Articular chondrocyte of knee joint (primary cell): ENCODE measurements around the gene ADAP1. TPM values are rescaled to one million over a fixed set of nuclear protein-coding genes. Genes with fewer than 3 reads are reported as not detected.

Experiments used
- total RNA-seq: library from RNA; depleted of rRNA; stranded (reverse); fragments of >200 nt; gene quantifications from 2 replicates; pipeline ENCODE4 v1.2.3, GENCODE V29; 2012

ADAP1 gene, protein sequence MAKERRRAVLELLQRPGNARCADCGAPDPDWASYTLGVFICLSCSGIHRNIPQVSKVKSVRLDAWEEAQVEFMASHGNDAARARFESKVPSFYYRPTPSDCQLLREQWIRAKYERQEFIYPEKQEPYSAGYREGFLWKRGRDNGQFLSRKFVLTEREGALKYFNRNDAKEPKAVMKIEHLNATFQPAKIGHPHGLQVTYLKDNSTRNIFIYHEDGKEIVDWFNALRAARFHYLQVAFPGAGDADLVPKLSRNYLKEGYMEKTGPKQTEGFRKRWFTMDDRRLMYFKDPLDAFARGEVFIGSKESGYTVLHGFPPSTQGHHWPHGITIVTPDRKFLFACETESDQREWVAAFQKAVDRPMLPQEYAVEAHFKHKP
- 2.3 and 2.4 TPM in 2 replicates for total RNA-seq

DNA sequence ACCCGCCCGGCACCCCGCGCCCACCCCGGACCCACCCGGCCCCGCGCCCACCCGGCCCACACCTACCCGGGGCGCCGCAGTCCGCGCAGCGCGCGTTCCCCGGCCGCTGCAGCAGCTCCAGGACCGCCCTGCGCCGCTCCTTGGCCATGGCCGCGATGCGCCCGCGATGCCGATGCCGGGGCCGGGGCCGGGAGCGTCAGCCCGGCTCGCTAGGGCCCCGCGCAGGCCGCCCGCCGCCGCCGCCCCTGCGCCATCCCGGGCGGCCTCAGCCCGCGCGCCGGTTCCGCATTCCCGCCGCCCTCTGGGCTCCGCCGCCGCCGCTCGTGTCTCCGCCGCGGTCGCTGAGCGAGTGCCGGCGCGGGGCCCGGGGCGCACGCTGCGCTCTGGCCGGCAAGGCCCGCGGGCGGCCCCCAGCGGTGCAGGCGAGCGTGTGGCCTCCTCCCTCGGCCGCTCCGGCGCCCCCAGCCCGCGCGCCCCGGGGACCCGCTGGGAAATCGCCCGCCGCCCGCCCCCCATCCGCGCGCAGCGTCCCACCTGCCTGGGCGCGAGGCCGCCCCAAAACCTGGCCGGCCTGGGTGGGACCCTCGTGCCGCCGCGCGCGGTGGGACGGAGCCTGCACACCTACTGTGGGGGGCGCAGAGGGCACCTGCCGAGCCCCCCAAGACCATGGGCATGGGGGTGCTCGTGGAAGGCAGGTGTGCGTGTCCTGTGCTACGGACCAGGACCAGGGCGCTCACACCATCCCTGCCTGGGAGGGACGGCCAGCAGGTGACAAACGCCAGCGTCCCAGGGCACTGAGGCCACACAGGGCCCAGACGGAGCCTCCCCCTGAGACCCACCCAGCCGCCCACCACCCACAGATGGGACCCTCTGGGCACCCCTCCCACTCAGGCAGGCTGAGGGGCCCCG lies at the start of gene ADAP1:
Gene ADAP1, minus strand, starts transcription at position 351 of the 909 bp plus-strand sequence. Its CDS starts 203 bp downstream, at position 148.

DNA sequence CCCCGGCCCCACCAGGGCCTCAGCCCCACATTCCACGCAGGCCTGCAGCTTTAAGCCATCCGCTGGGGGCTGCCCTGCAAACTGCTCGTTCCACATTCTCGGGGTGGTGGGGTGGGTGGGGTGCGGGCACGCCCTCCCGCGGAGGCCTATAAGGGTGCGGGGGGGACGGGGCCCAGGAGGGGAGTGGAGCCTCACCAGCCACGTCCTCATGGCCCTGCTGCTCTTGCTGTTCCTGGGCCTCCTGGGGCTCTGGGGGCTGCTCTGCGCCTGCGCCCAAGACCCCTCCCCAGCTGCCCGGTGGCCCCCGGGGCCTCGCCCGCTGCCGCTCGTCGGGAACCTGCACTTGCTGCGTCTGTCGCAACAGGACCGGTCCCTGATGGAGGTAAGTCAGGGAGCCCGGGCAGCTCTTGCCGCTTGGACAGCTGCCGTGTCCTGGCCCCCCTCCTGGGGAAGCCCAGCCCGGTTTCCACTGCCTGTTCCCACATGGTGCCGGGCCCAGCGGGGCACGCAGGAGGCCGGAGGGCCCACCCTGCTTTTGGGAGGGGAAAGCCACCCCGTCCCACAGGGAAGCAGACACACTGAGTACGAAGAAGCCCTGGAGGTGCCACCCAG lies 28.6 kb upstream of the ADAP1 start, which contains the start of gene CYP2W1:
Gene CYP2W1, plus strand, starts transcription at position 178 of the 612 bp plus-strand sequence. Its CDS starts 31 bp downstream, at position 209.

DNA sequence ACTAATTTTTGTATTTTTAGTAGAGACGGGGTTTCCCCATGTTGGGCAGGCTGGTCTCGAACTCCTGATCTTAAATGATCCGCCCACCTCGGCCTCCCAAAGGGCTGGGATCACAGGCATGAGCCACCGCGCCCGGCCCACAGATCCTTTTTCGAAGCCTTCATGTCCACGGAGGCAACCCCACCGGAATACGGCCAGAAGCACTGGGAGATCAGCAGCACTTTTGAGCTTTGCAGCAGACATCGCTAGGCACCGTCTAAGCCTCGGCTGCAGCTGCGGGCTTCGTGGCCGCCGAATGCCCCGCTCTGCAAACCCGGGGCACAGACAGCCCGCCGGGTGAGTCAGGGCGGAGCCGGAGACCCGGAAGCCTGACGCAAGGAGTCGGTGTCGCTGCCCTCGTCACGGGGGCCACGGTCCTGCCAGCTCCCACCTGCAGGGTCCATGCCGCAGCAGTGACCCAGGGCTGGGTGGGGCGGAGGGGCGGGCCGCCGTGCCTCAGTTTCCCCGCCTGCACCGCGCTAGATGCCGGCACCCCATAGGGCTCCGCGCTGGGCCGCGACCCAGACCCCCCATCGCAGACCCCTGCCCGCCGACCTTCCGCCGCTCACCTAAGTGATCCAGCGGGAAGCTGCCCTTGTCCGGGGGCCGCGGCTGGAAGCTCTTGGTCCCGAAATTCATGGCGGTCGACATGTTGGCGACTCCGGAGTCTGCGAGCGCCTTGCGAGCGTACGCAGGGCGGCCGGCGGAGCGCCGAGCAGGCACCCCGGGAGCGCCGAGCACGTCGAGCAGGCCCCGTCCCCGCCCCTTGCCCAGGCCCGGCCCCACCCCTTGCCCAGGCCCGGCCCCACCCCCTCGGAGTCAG lies 20.6 kb upstream of the ADAP1 start, which contains the start of gene COX19:
Gene COX19, minus strand, starts transcription at position 730 of the 862 bp plus-strand sequence. Its CDS starts 40 bp downstream, at position 690.

DNA sequence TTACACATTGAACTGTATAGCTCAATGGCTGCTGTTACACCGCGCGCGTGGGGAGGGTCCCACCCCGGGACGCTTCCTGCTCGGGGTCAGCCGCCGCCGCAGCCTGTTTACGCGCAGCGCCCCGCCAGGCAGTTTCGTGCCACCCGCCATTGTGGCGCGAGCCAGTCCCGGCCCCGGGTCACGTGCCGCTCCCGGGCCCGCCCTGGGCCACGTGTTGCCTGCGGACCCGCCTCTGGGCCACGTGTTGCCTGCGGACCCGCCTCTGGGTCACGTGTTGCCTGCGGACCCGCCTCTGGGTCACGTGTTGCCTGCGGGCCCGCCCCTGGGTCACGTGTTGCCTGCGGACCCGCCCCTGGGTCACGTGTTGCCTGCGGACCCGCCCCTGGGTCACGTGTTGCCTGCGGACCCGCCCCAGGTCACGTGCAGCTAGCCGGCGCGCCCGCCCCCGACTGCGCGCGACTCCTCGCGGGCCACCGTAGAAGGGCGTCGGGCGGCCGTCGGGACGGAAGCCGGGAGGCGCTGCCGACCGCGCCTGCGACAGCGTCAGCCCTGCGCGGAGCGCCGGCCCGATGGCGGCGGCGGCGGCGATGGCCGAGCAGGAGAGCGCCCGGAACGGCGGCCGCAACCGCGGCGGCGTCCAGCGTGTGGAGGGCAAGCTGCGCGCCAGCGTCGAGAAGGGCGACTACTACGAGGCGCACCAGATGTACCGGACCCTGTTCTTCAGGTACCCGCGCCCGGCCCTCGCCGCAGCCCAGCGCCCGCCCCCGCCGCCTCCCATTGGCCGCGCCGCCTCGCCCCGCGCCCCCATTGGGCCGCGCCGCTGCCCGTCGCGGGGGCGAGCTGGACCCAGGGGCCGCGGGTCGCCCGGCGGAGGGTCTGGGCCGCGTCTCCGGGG lies 78.2 kb downstream of the ADAP1 start, which contains the start of gene GET4:
Gene GET4, plus strand, starts transcription at position 478 of the 895 bp plus-strand sequence. Its CDS starts 92 bp downstream, at position 570.

Other genes with a start within 250 kb of the ADAP1 start
- 17.8 and 18.3 TPM in 2 replicates for gene DNAAF5, start 228.0 kb downstream of the ADAP1 start, total RNA-seq
- 8.6 and 9.1 TPM in 2 replicates for gene PRKAR1B, start 227.4 kb downstream of the ADAP1 start, total RNA-seq
- gene SUN1, start 122.2 kb downstream of the ADAP1 start, total RNA-seq = 154 and 196 TPM in 2 replicates
- 13.8 and 15.7 TPM in 2 replicates for gene GET4, start 78.1 kb downstream of the ADAP1 start, total RNA-seq
- 11.1 and 12.5 TPM in 2 replicates for gene COX19, start 20.9 kb upstream of the ADAP1 start, total RNA-seq
- under 0.01 TPM in 1 of 2 replicates, not detected in the other for gene CYP2W1, start 28.5 kb upstream of the ADAP1 start, total RNA-seq
- 2.5 and 3.8 TPM in 2 replicates for gene GPR146, start 89.9 kb upstream of the ADAP1 start, total RNA-seq
- 18.0 and 19.6 TPM in 2 replicates for gene GPER1, start 133.4 kb upstream of the ADAP1 start, total RNA-seq
- 18.1 and 19.2 TPM in 2 replicates for gene ZFAND2A, start 205.5 kb upstream of the ADAP1 start, total RNA-seq